Calu3 (cell line): ENCODE results near the gene IRAK2. TPM values are rescaled to one million over a fixed set of nuclear protein-coding genes. Genes with fewer than 3 reads are reported as not detected.

Experiments
- BruUV-seq: library from RNA; stranded (reverse); fragments of 400-500 nt; replicated peaks from 2 replicates; lab custom pipeline; 2021; lab: Mats Ljungman, UMichigan
- CTCF ChIA-PET: fragments of 300-600 bp; sonication (Branson Sonifier 250); formaldehyde crosslinking; loops from one replicate; lab custom pipeline; 2022; ENCODE audit warnings: antibody characterized with exemption; lab: Charles Lee
- DNase-seq: peaks from one replicate; pipeline ENCODE4 v3.0.0; 2022
- H3K27ac Mint-ChIP-seq: one replicate; pipeline ENCODE4 v1.8.0; 2022; ENCODE audit warnings: mixed read lengths; ENCODE audit not compliant: unreplicated experiment
- H3K27me3 Mint-ChIP-seq: one replicate; pipeline ENCODE4 v1.8.0; 2022; ENCODE audit warnings: mixed read lengths; ENCODE audit not compliant: unreplicated experiment
- H3K36me3 Mint-ChIP-seq: one replicate; pipeline ENCODE4 v1.8.0; 2022; ENCODE audit warnings: mild to moderate bottlenecking, moderate library complexity, mixed read lengths; ENCODE audit not compliant: insufficient read depth, unreplicated experiment
- H3K4me1 Mint-ChIP-seq: one replicate; pipeline ENCODE4 v1.8.0; 2022; ENCODE audit warnings: mild to moderate bottlenecking, low read depth, mixed read lengths; ENCODE audit not compliant: unreplicated experiment
- H3K4me3 Mint-ChIP-seq: one replicate; pipeline ENCODE4 v1.8.0; 2022; ENCODE audit warnings: mild to moderate bottlenecking, low read depth, moderate library complexity, mixed read lengths; ENCODE audit not compliant: unreplicated experiment
- H3K9me3 Mint-ChIP-seq: one replicate; pipeline ENCODE4 v1.8.0; 2022; ENCODE audit warnings: low read depth, mixed read lengths; ENCODE audit not compliant: unreplicated experiment
- intact Hi-C: fragments of 100-400 bp; cut with micrococcal nuclease; formaldehyde crosslinking; loops from one replicate; pipeline ENCODE4 v1.10.0; 2022; ENCODE audit not compliant: unreplicated experiment
- total RNA-seq: library from RNA; stranded (reverse); gene quantifications from 2 replicates; pipeline ENCODE4 v1.2.3, GENCODE V29; 2022
- TF ChIP-seq, protein P1 (sequence below): fragments of 200-600 bp; IDR thresholded peaks from one replicate; pipeline ENCODE4 v1.8.0; 2022; ENCODE audit warnings: antibody characterized with exemption; ENCODE audit not compliant: unreplicated experiment

IRAK2 gene
- total RNA-seq, 1 experiment from 2014 or later = 31.6 TPM

DNA sequence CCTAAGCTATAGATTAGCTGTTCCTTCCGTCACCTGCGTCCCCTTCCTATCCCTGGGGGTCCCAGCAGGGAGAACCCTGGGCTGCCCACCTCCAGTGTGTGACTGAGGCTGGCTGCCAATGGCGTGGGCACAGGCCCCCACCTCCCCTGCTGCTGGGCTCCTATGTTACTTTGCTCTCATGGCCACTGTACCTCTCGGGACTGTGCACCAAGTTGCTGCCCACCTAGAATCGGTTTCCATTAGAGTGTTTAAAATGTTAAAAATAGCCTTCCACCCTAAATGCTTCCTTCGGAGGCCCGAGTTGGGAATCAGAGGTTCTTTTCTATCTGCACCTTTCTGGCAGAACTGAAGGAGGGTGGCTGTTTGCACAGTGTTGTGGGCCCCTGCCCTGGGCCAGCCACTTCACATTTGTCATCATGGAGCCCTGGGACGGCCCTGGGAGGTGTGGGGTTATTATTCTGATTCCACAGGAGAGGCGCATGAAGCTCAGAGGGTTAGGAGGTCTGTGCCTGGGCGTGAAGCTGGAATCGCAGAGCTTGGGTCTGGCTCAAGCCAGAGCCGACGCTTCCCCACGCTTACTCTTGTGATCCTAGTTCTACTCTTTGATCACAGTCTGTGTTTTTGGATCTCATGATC lies 29.1 kb downstream of the IRAK2 start:
- H3K4me3 Mint-ChIP-seq = no peak overlapping the region
- CTCF ChIA-PET = no interaction called here
- peaks cover 69% of the 10 kb centered on the region for H3K36me3 Mint-ChIP-seq
- H3K9me3 Mint-ChIP-seq = no peaks in the 10 kb centered on the region
- peak overlapping the region; percentile 25 for H3K27ac Mint-ChIP-seq
- DNase-seq = no peak
- no peaks in the 10 kb centered on the region for H3K27me3 Mint-ChIP-seq
- no TSS peak for BruUV-seq
- H3K4me1 Mint-ChIP-seq = peaks cover 63% of the 10 kb centered on the region
- intact Hi-C loops = no loop called here
- TF ChIP-seq, protein P1, sequence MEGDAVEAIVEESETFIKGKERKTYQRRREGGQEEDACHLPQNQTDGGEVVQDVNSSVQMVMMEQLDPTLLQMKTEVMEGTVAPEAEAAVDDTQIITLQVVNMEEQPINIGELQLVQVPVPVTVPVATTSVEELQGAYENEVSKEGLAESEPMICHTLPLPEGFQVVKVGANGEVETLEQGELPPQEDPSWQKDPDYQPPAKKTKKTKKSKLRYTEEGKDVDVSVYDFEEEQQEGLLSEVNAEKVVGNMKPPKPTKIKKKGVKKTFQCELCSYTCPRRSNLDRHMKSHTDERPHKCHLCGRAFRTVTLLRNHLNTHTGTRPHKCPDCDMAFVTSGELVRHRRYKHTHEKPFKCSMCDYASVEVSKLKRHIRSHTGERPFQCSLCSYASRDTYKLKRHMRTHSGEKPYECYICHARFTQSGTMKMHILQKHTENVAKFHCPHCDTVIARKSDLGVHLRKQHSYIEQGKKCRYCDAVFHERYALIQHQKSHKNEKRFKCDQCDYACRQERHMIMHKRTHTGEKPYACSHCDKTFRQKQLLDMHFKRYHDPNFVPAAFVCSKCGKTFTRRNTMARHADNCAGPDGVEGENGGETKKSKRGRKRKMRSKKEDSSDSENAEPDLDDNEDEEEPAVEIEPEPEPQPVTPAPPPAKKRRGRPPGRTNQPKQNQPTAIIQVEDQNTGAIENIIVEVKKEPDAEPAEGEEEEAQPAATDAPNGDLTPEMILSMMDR = no peak

DNA sequence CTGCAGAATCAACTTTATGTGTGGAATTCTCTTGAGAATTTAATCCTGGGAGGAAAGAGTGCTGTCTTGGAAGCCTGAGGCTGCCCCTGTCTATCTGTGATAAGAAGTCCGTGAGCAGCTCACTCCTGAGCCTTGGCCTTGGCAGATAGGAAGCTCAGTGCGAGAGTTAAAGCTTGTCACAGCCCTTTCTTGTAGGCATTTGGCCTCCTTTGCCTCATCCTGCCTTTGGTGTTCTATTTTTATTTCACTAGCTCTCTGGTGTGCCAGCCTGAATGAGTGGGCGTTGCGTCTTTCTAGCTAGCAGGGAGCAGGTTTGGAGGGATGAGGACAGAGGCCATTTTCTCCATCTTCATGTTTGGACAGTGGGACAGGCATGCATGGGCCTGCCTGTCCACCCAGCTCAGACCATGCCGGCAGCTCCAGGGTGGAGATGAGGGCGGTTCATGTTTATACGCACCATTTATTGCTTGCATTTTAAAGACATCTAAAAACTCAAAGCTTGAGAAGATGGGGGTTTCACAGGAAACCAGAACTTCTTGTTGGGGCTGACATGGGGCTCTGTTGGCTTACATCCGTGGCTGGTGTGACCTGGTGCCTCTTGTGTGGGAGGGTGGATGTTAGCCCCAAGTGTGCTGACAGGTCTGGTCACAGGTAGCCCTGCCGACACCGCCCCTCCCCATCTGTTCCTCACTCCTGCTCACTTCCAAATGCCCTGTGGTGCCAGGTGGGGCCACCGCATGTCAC lies 29.8 kb downstream of the IRAK2 start:
- intact Hi-C loops = no loop called here
- CTCF ChIA-PET = no interaction called here
- Mint-ChIP-seq H3K4me3 (no peak overlapping the region), H3K9me3 (no peaks in the 10 kb centered on the region), H3K4me1 (peaks cover 63% of the 10 kb centered on the region), H3K27me3 (no peaks in the 10 kb centered on the region), H3K27ac (peak overlapping the region; percentile 25), H3K36me3 (peaks cover 69% of the 10 kb centered on the region)
- BruUV-seq = no TSS peak
- TF ChIP-seq, protein P1 = no peak
- no peak for DNase-seq

DNA sequence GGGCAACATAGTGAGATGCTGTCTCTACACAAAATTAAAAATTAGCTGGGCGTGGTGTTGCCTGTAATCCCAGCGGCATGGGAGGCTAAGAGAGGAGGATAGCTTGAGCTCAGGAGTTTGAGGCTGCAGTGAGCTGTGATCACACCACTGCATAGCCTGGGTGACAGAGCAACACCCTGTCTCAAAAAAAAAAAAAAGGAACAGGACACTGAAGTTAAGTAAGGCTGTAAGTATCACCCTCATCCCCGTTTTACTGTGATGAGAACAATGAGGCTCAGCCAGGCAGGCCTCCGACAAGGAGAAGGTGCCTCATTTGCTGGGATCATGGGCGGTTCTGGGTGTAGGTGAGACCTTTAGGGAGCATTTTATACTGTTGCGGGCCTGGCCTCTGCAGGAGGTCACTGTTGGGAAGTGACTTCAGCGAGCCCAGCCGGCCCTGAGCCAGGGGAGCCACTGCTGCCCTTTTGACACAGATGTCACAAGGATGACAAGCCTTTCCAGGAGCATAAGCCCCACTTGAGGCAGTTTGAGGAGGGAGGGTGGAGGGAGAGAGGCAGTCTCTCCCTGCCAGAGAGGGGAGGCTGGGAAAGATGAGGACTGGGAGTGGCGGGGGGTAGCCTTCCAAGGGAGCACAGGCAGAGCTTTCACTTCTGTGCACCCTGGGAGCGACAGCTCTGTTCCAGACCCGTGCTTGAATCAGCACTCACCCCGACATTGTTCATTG lies 30.8 kb downstream of the IRAK2 start:
- BruUV-seq = no TSS peak
- Mint-ChIP-seq H3K9me3 (no peaks in the 10 kb centered on the region), H3K36me3 (peaks cover 66% of the 10 kb centered on the region), H3K4me1 (peaks cover 63% of the 10 kb centered on the region), H3K27ac (peak overlapping the region; percentile 25), H3K27me3 (no peaks in the 10 kb centered on the region), H3K4me3 (no peak overlapping the region)
- TF ChIP-seq, protein P1 = no peak
- CTCF ChIA-PET = no interaction called here
- DNase-seq = no peak
- intact Hi-C loops = no loop called here

DNA sequence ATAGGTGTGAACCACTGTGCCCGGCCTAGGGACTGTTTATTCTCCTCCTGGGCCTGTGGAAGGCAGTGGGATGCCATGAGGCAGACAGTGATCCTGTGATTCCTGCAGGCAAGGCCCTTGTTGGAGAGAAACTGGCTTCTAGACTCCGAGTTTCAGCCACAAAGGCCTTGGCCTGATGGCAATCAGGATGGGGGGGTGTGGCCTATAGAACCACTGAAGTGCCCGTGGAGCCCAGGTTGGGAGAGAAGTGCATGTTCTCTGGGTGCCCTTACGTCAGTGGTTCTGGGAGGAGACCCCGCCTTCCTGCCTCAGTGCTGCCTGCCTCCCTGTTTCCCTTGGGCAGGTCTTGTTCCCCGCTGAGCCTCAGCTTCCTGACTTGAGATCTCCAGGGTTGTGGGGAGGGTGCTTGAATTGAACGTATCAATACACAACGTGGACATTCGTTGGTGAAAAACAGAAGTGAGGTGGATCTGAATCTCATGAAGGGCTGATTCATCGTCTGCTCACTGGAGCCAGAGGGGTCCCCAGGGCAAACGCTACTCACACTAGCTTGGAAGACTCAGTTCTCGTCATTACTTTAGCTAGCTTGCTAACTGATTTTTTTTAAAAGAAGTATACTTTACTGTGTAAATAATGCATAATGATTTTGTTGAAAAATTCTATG lies 31.8 kb downstream of the IRAK2 start:
- no peaks in the 10 kb centered on the region for H3K27me3 Mint-ChIP-seq
- no TSS peak for BruUV-seq
- TF ChIP-seq, protein P1 = no peak
- CTCF ChIA-PET = no interaction called here
- intact Hi-C loops = no loop called here
- peaks cover 65% of the 10 kb centered on the region for H3K36me3 Mint-ChIP-seq
- H3K4me3 Mint-ChIP-seq = no peak overlapping the region
- H3K9me3 Mint-ChIP-seq = no peaks in the 10 kb centered on the region
- H3K4me1 Mint-ChIP-seq = peaks cover 68% of the 10 kb centered on the region
- no peak for DNase-seq
- no peak overlapping the region for H3K27ac Mint-ChIP-seq
